NOMO-1 (cell line): ENCODE measurements around the gene SNCB.
A peak's percentile ranks its signal among the peaks of the same experiment; 100 is the strongest.

Experiments
- DNase-seq, 2 experiments: peaks; one replicate each; lab custom pipeline; 2025; ENCODE audit not compliant: unreplicated experiment in 2 of 2; lab: John Stamatoyannopoulos, UW

SNCB gene

GRCh38 chr5:176578391-176578808 is 51.9 kb downstream of the SNCB start:
- no peak for DNase-seq

DNA sequence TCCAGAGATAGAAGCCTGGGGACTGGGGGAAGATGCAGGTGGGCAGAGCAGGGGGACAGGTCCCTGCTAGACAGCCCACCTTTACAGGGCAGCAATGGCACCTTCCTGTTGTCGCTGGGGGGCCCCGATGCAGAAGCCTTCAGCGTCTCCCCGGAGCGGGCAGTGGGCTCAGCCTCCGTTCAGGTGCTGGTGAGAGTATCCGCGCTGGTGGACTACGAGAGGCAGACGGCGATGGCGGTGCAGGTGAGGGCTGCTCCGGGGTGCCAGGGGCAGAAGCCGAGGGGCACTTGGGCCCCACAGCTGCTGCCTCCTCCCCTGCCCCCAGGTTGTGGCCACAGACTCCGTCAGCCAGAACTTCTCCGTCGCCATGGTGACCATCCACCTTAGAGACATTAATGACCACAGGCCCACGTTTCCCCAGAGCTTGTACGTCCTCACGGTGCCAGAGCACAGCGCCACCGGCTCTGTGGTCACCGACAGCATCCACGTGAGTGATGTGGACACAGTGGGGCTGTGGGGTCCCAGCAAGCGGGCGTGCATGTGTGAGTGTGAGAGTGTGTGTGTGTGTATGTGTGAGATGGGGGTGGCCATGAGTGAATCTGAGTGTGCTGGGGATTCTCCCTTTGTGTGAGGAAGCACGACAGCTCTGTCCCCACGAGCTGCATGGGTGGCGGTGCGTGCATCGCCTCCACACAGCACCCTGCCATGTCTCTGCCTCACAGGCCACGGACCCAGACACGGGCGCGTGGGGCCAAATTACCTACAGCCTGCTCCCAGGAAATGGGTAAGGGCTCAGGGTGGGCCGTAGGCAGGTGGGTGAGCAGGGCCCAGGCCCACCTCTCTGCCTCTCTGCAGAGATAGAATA is 52.8 kb downstream of the SNCB start:
- no peak for DNase-seq

- DNase-seq: no peak
Observed at GRCh38 chr5:176575488-176576422, 54.6 kb downstream of the SNCB start.

DNA sequence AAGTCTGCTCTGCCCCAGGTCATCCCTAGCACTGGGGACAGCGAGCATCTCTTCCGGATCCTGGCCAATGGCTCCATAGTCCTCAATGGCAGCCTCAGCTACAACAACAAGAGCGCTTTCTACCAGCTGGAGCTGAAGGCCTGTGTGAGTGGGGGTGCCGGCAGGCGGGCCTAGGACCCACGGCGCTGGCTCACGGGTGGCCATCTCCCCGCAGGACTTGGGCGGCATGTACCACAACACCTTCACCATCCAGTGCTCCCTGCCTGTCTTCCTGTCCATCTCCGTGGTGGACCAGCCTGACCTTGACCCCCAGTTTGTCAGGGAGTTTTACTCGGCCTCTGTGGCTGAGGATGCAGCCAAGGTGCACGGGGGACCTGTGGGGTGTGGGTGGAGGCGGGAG is 55.3 kb downstream of the SNCB start:
- DNase-seq: no peak

- DNase-seq: no peak
Observed at GRCh38 chr5:176574297-176574591, 56.1 kb downstream of the SNCB start.

GRCh38 chr5:176573564-176574296 is 56.6 kb downstream of the SNCB start:
- DNase-seq: peak in 1 of 2 experiments; percentile 45
